H1 (cell line): ENCODE data around the gene AHI1. TPM values are rescaled to one million over a fixed set of nuclear protein-coding genes. Genes with fewer than 3 reads are reported as not detected.

Source experiments
- CTCF ChIA-PET: fragments of 300-600 bp; sonication (Branson Sonifier 250); formaldehyde crosslinking; loops from one replicate; lab custom pipeline; 2021; ENCODE audit not compliant: partially characterized antibody; lab: Charles Lee
- POLR2A ChIA-PET: fragments of 300-600 bp; sonication (Branson Sonifier 250); formaldehyde crosslinking; loops from one replicate; lab custom pipeline; 2021; ENCODE audit warnings: inconsistent platforms; ENCODE audit not compliant: partially characterized antibody; lab: Charles Lee
- DNase-seq, 2 experiments: peaks; one replicate each; pipeline versions ENCODE4 v3.0.0 to v3.0.0-alpha.2; 2010 to 2022; ENCODE audit warnings: low spot score in 2 of 2, low read depth in 1 of 2, mixed read lengths in 1 of 2
- FAIRE-seq: peaks from 2 replicates; lab custom pipeline; 2011; peaks lifted over from hg19 to GRCh38; lab: Jason Lieb, UNC
- H2AFZ ChIP-seq: 2 replicates; pipeline ENCODE4 v1.8.1; 2012; ENCODE audit warnings: low read length, inconsistent platforms
- H2AK5ac ChIP-seq: 2 replicates; pipeline ENCODE4 v1.6.1; 2013; ENCODE audit warnings: low read depth, low read length
- H2BK120ac ChIP-seq: replicated peaks from 2 replicates; pipeline ENCODE3; 2013; ENCODE audit warnings: low read depth, low read length, inconsistent platforms
- H2BK12ac ChIP-seq: 2 replicates; pipeline ENCODE4 v1.6.1; 2013; ENCODE audit warnings: low read depth, low read length
- H2BK15ac ChIP-seq: 2 replicates; pipeline ENCODE4 v1.6.1; 2013; ENCODE audit warnings: low read length
- H2BK20ac ChIP-seq: 2 replicates; pipeline ENCODE4 v1.6.1; 2013; ENCODE audit warnings: low read length
- H2BK5ac ChIP-seq: 2 replicates; pipeline ENCODE4 v1.6.1; 2013; ENCODE audit warnings: low read depth, low read length
- H3K14ac ChIP-seq: 2 replicates; pipeline ENCODE4 v1.6.1; 2013; ENCODE audit warnings: inconsistent platforms; ENCODE audit not compliant: insufficient read length
- H3K18ac ChIP-seq: 2 replicates; pipeline ENCODE4 v1.6.1; 2013; ENCODE audit warnings: low read length; ENCODE audit errors: extremely low read depth
- H3K23ac ChIP-seq: 2 replicates; pipeline ENCODE4 v1.6.1; 2013; ENCODE audit warnings: inconsistent platforms; ENCODE audit not compliant: insufficient read length
- H3K23me2 ChIP-seq: 2 replicates; pipeline ENCODE4 v1.6.1; 2013; ENCODE audit warnings: low read depth, low read length
- H3K27ac ChIP-seq: 2 replicates; pipeline ENCODE4 v1.6.1; 2011; ENCODE audit warnings: low read depth, low read length, inconsistent platforms
- H3K27me3 ChIP-seq, 4 experiments: replicated peaks in 1 of 4; 1 replicate in 1 of 4; 2 replicates in 3 of 4; pipeline versions ENCODE4 v1.6.1 to v1.8.1; 2011 to 2013; ENCODE audit warnings: low read length in 3 of 4, mild to moderate bottlenecking in 3 of 4, inconsistent platforms in 2 of 4, mixed read lengths in 2 of 4, moderate library complexity in 1 of 4; ENCODE audit not compliant: control insufficient read depth in 3 of 4, insufficient read depth in 3 of 4; ENCODE audit errors: extremely low read depth in 1 of 4
- H3K36me3 ChIP-seq, 4 experiments: 2 replicates each; pipeline versions ENCODE4 v1.6.1 to v1.8.1; 2011 to 2013; ENCODE audit warnings: mild to moderate bottlenecking in 4 of 4, low read length in 3 of 4, moderate library complexity in 2 of 4, control low read depth in 1 of 4, inconsistent platforms in 1 of 4; ENCODE audit not compliant: insufficient read depth in 4 of 4, control insufficient read depth in 2 of 4
- H3K4ac ChIP-seq: replicated peaks from 2 replicates; pipeline ENCODE3; 2013; ENCODE audit warnings: low read length, low read depth, mixed read lengths, inconsistent platforms; ENCODE audit not compliant: insufficient read length
- H3K4me1 ChIP-seq, 4 experiments: replicated peaks in 1 of 4; 1 replicate in 1 of 4; 2 replicates in 3 of 4; pipeline versions ENCODE4 v1.6.1 to v1.8.1; 2011 to 2013; ENCODE audit warnings: low read length in 3 of 4, inconsistent platforms in 2 of 4, mixed read lengths in 1 of 4; ENCODE audit not compliant: insufficient read depth in 4 of 4, control insufficient read depth in 3 of 4
- H3K4me2 ChIP-seq, 2 experiments: 2 replicates each; pipeline versions ENCODE4 v1.6.1 to v1.8.1; 2011 to 2013; ENCODE audit warnings: low read depth in 2 of 2, low read length in 2 of 2, control low read depth in 1 of 2, inconsistent platforms in 1 of 2, mild to moderate bottlenecking in 1 of 2; ENCODE audit not compliant: insufficient read depth in 1 of 2
- H3K4me3 ChIP-seq, 4 experiments: fragments of 200-600, 300-600 bp in 1 of 4; sonication (generic), shearing (Covaris generic), sonication (Bioruptor Twin) in 1 of 4; 2 replicates each; pipeline versions ENCODE4 v1.5.1 to v1.8.1; 2011 to 2016; ENCODE audit warnings: low read length in 4 of 4, low read depth in 3 of 4, control low read depth in 2 of 4, inconsistent platforms in 2 of 4, mild to moderate bottlenecking in 2 of 4, mixed read lengths in 1 of 4, moderate library complexity in 1 of 4; ENCODE audit not compliant: insufficient read depth in 2 of 4; ENCODE audit errors: extremely low read depth in 1 of 4
- H3K56ac ChIP-seq: replicated peaks from 2 replicates; pipeline ENCODE3; 2013; ENCODE audit warnings: low read depth, mild to moderate bottlenecking, mixed read lengths, low read length, inconsistent platforms; ENCODE audit not compliant: insufficient read length
- H3K79me1 ChIP-seq: 2 replicates; pipeline ENCODE4 v1.6.1; 2013; ENCODE audit warnings: low read depth, low read length, control low read depth
- H3K79me2 ChIP-seq, 2 experiments: 2 replicates each; pipeline versions ENCODE4 v1.6.1 to v1.8.1; 2012 to 2013; ENCODE audit warnings: low read length in 2 of 2, mild to moderate bottlenecking in 2 of 2, inconsistent platforms in 1 of 2; ENCODE audit not compliant: insufficient read depth in 2 of 2, control insufficient read depth in 1 of 2
- H3K9ac ChIP-seq, 4 experiments: replicated peaks in 1 of 4; 1 replicate in 1 of 4; 2 replicates in 3 of 4; pipeline versions ENCODE4 v1.6.1 to v1.8.1; 2011 to 2013; ENCODE audit warnings: low read depth in 3 of 4, low read length in 3 of 4, control low read depth in 2 of 4, mild to moderate bottlenecking in 2 of 4, moderate library complexity in 2 of 4, inconsistent platforms in 1 of 4; ENCODE audit errors: extremely low read depth in 1 of 4
- H3K9me3 ChIP-seq, 2 experiments: 2 replicates each; pipeline versions ENCODE4 v1.6.1 to v1.8.1; 2012 to 2013; ENCODE audit warnings: mild to moderate bottlenecking in 2 of 2, moderate library complexity in 2 of 2, control low read depth in 1 of 2, inconsistent platforms in 1 of 2, low read depth in 1 of 2, low read length in 1 of 2, mixed read lengths in 1 of 2; ENCODE audit not compliant: insufficient read depth in 2 of 2
- H4K20me1 ChIP-seq, 2 experiments: replicated peaks in 1 of 2; 2 replicates each; pipeline versions ENCODE3 to v1.8.1; 2011 to 2013; ENCODE audit warnings: inconsistent platforms in 2 of 2, low read length in 2 of 2, mild to moderate bottlenecking in 1 of 2; ENCODE audit not compliant: insufficient read depth in 2 of 2, control insufficient read depth in 1 of 2
- H4K5ac ChIP-seq: 2 replicates; pipeline ENCODE4 v1.6.1; 2013; ENCODE audit warnings: low read length, low read depth, mixed read lengths, inconsistent platforms; ENCODE audit not compliant: insufficient read length
- H4K8ac ChIP-seq: 2 replicates; pipeline ENCODE4 v1.8.0; 2013; ENCODE audit warnings: mild to moderate bottlenecking, moderate library complexity, low read length, inconsistent platforms; ENCODE audit not compliant: insufficient read depth; ENCODE audit errors: extremely low read depth
- H4K91ac ChIP-seq: replicated peaks from 2 replicates; pipeline ENCODE3; 2013; ENCODE audit warnings: low read length, mixed read lengths, inconsistent platforms; ENCODE audit not compliant: insufficient read length
- BCL11A ChIP-seq, 2 experiments: IDR thresholded peaks; one replicate each; pipeline ENCODE4 v1.6.1; 2011; ENCODE audit warnings: low read depth in 2 of 2, low read length in 2 of 2, mild to moderate bottlenecking in 2 of 2
- CBX8 ChIP-seq: fragments of 300-800, 300-1000 bp; sonication (generic); IDR thresholded peaks from 2 replicates; pipeline ENCODE4 v1.7.1; 2016; ENCODE audit warnings: low read depth, low read length, borderline replicate concordance
- EZH2 ChIP-seq: fragments of 200-600 bp; sonication (generic); IDR thresholded peaks from 2 replicates; pipeline ENCODE4 v1.7.1; 2012; ENCODE audit warnings: low read depth, mild to moderate bottlenecking, moderate library complexity, low read length, inconsistent platforms; ENCODE audit not compliant: severe bottlenecking
- FOSL1 ChIP-seq: IDR thresholded peaks from 2 replicates; pipeline ENCODE4 v1.6.1; 2011; ENCODE audit warnings: mild to moderate bottlenecking, low read depth, low read length, moderate library complexity; ENCODE audit not compliant: insufficient read depth
- NRF1 ChIP-seq: IDR thresholded peaks from 2 replicates; pipeline ENCODE4 v1.6.1; 2011; ENCODE audit warnings: mild to moderate bottlenecking, low read depth, low read length, improper control_type of control experiment
- PHF8 ChIP-seq: fragments of 200-600 bp; sonication (generic); conservative IDR thresholded peaks from 2 replicates; pipeline ENCODE4 v1.7.1; 2012; ENCODE audit warnings: low read depth, mild to moderate bottlenecking, inconsistent platforms, low read length, moderate library complexity
- POLR2AphosphoS5 ChIP-seq: IDR thresholded peaks from 2 replicates; pipeline ENCODE4 v1.6.1; 2011; ENCODE audit warnings: low read depth, low read length
- TBP ChIP-seq: IDR thresholded peaks from 2 replicates; pipeline ENCODE4 v1.6.1; 2011; ENCODE audit warnings: low read depth, low read length, improper control_type of control experiment
- WGBS, 2 experiments: shearing (Covaris generic) in 1 of 2; methylation state at CpG; one replicate each; pipeline versions ENCODE4 v1.1.6 to v1.1.7; 2013 to 2015; ENCODE audit warnings: low lambda C conversion rate in 2 of 2, mixed read lengths in 2 of 2, inconsistent platforms in 1 of 2, low coverage in 1 of 2, missing lambda C conversion rate in 1 of 2; ENCODE audit not compliant: insufficient replicate concordance in 2 of 2, insufficient coverage in 1 of 2, insufficient read length in 1 of 2; ENCODE audit errors: extremely low coverage in 1 of 2, missing lambda C conversion rate in 1 of 2; 5-methylcytosine and 5-hydroxymethylcytosine counted together
- polyA plus RNA-seq, 7 experiments: library from polyadenylated mRNA; depleted of rRNA in 3 of 7; stranded (reverse) in 5 of 7; unstranded in 2 of 7; fragments of >200 nt in 5 of 7; fragments of 200-250 nt in 2 of 7; gene quantifications; 1 replicate in 5 of 7; 2 replicates in 1 of 7; 4 replicates in 1 of 7; pipeline versions ENCODE4 v1.2.1 to v1.2.3, GENCODE V29; 2011 to 2013; ENCODE audit warnings: missing spikeins in 2 of 7, mixed read lengths in 2 of 7
- total RNA-seq: library from RNA; stranded (reverse); fragmentation: NEBNext Ultra II Directional; extraction: Animal tissue kit (Norgen Biotek cat#: 25700); gene quantifications from 2 replicates; pipeline ENCODE4 v1.2.1, GENCODE V29; 2021
- TF ChIP-seq, protein P1 (sequence below): IDR thresholded peaks from 2 replicates; pipeline ENCODE4 v1.6.1; 2012; ENCODE audit warnings: inconsistent platforms
- TF ChIP-seq, protein P2 (sequence below): IDR thresholded peaks from 2 replicates; pipeline ENCODE4 v1.6.1; 2011; ENCODE audit warnings: low read depth, mild to moderate bottlenecking, low read length; ENCODE audit not compliant: insufficient read depth

The AHI1 gene
- total and polyA plus RNA-seq, 2 of the 8 experiments (the other 6 are each of a cell fraction or from before 2014, with no cell fraction given): 4.2 to 19.6 TPM

DNA sequence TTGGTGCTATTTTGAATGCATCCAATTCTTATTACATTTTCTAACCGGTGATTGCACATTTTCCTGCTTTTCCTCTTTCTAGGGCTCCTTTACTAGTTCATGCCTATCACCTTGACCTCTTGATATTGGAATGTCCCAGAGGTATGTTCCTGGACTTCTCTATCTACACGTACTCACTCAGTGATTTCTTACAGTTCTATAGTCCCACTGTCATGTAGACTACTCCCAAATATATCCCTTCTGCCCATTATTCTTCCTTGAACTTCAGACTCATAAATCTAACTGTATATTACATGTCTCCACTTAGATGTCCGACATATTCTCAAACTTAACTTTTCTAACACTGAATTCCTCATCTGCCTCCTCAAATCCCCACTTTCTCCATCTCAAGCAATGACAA is 7.2 kb upstream of the AHI1 start:
- Histone ChIP-seq H3K79me1 (no peaks in the 10 kb centered on the region), H2BK12ac (no peak overlapping the region), H3K18ac (no peak overlapping the region), H3K23ac (no peak overlapping the region), H3K27ac (no peak overlapping the region), H2BK120ac (peak overlapping the region; percentile 15), H2AK5ac (no peak overlapping the region), H4K20me1 (no peaks in the 10 kb centered on the region), H3K79me2 (no peaks in the 10 kb centered on the region), H3K4ac (no peak overlapping the region), H2BK15ac (no peak overlapping the region), H2BK20ac (no peak overlapping the region), H4K8ac (no peak overlapping the region), H3K9me3 (no peaks in the 10 kb centered on the region), H3K56ac (no peak overlapping the region), H2BK5ac (no peak overlapping the region), H3K4me2 (no peak overlapping the region), H3K27me3 (no peaks in the 10 kb centered on the region), H2AFZ (no peak overlapping the region), H4K91ac (no peak overlapping the region), H3K9ac (no peak overlapping the region), H3K4me1 (peaks cover 0 to 4% (median 2%) of the 10 kb centered on the region in 4 experiments; a peak in 2 of 7 replicates), H3K23me2 (no peaks in the 10 kb centered on the region), H3K14ac (no peak overlapping the region), H4K5ac (no peak overlapping the region), H3K4me3 (no peak overlapping the region), H3K36me3 (no peaks in the 10 kb centered on the region)
- POLR2A ChIA-PET: no interaction called here
- DNase-seq: no peak
- 84% methylated on average over 3 of the region's 3 CpGs; no CpG with 5 or more reads in 1 of the 2 experiments for WGBS, 2 experiments
- CTCF ChIA-PET: interaction anchor here (1.0 kb wide), 1 partner anchor 255 kb away, joined by 3 read pairs; no protein-coding TSS in a partner anchor
- no peak for FAIRE-seq
- no peak for TF ChIP-seq CBX8
- TF ChIP-seq POLR2AphosphoS5: no peak
- TF ChIP-seq, protein P1, sequence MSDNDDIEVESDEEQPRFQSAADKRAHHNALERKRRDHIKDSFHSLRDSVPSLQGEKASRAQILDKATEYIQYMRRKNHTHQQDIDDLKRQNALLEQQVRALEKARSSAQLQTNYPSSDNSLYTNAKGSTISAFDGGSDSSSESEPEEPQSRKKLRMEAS: no peak
- TF ChIP-seq TBP: no peak
- TF ChIP-seq BCL11A (IDR thresholded peaks at IDR 0.05; ENCODE audit: low read depth in 2 of 2, low read length in 2 of 2): no peak
- no peak for TF ChIP-seq FOSL1
- no peak for TF ChIP-seq EZH2
- no peak for TF ChIP-seq PHF8
- no peak for TF ChIP-seq NRF1
- TF ChIP-seq, protein P2, sequence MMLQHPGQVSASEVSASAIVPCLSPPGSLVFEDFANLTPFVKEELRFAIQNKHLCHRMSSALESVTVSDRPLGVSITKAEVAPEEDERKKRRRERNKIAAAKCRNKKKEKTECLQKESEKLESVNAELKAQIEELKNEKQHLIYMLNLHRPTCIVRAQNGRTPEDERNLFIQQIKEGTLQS: no peak
